ENCODE measurements around the gene PPM1L.
A peak's percentile ranks its signal among the peaks of the same experiment; 100 is the strongest.

PPM1L gene

DNA sequence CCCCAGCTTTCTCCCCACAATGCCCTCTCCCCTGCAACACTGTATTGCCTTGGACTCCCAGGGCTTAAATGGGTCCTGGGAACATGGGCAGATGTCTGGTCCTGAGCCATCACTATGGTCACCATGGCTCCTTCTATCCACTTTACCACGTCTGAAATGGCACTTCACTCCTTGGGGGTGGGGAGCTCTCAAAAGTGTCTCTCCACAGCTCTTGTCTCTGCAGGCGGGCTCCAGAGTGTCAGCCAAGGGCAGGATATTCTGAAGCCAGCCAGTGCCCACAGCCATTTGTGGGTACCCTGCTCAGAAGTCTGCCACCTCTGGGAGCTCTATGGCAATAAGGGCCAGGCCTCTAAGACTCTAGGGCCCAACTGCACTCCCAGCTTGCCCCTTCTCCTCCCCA is 163.9 kb downstream of the PPM1L start:
- no peaks in the 10 kb centered on the region for H3K27me3 ChIP-seq (ENCODE audit: insufficient read depth, low read length)
- H2AFZ ChIP-seq (ENCODE audit: low read length), result no peak overlapping the region
- no peaks in the 10 kb centered on the region for H3K9me3 ChIP-seq (ENCODE audit: low read length)
- H3K9me2 ChIP-seq (ENCODE audit: low read depth, low read length), result no peaks in the 10 kb centered on the region
- no peak overlapping the region for H3K9ac ChIP-seq (ENCODE audit: low read length)
- no peaks in the 10 kb centered on the region for H4K20me1 ChIP-seq (ENCODE audit: insufficient read depth, low read length)
- H3K36me3 ChIP-seq (ENCODE audit: insufficient read depth, low read length), result no peaks in the 10 kb centered on the region
- no peaks in the 10 kb centered on the region for H3K79me2 ChIP-seq (ENCODE audit: insufficient read depth, low read length)
- H3K4me2 ChIP-seq (ENCODE audit: low read length), result no peak overlapping the region
- no peak overlapping the region for H3K27ac ChIP-seq (ENCODE audit: low read depth, low read length, poor library complexity, severe bottlenecking)
- no peaks in the 10 kb centered on the region for H3F3A ChIP-seq (ENCODE audit: insufficient read depth, low read length)
- TF ChIP-seq CTCF (IDR thresholded peaks at IDR 0.05; ENCODE audit: low read length) (no peak), EZH2 (IDR thresholded peaks at IDR 0.05; ENCODE audit: borderline replicate concordance, low read length) (no peak)
- H3K4me1 ChIP-seq (ENCODE audit: insufficient read depth, low read length, severe bottlenecking), result no peaks in the 10 kb centered on the region
- no peak overlapping the region for H3K4me3 ChIP-seq (ENCODE audit: low read depth, low read length, poor library complexity, severe bottlenecking)

- no peak overlapping the region for H2AFZ ChIP-seq (ENCODE audit: low read length)
- H3K4me1 ChIP-seq (ENCODE audit: insufficient read depth, low read length, severe bottlenecking), result no peaks in the 10 kb centered on the region
- TF ChIP-seq EZH2 (IDR thresholded peaks at IDR 0.05; ENCODE audit: borderline replicate concordance, low read length) (no peak), CTCF (IDR thresholded peaks at IDR 0.05; ENCODE audit: low read length) (peak; percentile 97)
- no peaks in the 10 kb centered on the region for H3K27me3 ChIP-seq (ENCODE audit: insufficient read depth, low read length)
- no peak overlapping the region for H3K9ac ChIP-seq (ENCODE audit: low read length)
- no peaks in the 10 kb centered on the region for H3K9me3 ChIP-seq (ENCODE audit: low read length)
- no peaks in the 10 kb centered on the region for H3K79me2 ChIP-seq (ENCODE audit: insufficient read depth, low read length)
- H3K9me2 ChIP-seq (ENCODE audit: low read depth, low read length), result no peaks in the 10 kb centered on the region
- no peaks in the 10 kb centered on the region for H3F3A ChIP-seq (ENCODE audit: insufficient read depth, low read length)
- H3K36me3 ChIP-seq (ENCODE audit: insufficient read depth, low read length), result no peaks in the 10 kb centered on the region
- H4K20me1 ChIP-seq (ENCODE audit: insufficient read depth, low read length), result no peaks in the 10 kb centered on the region
- no peak overlapping the region for H3K27ac ChIP-seq (ENCODE audit: low read depth, low read length, poor library complexity, severe bottlenecking)
- no peak overlapping the region for H3K4me2 ChIP-seq (ENCODE audit: low read length)
- H3K4me3 ChIP-seq (ENCODE audit: low read depth, low read length, poor library complexity, severe bottlenecking), result no peak overlapping the region
Observed at GRCh38 chr3:160921020-160921635, 165.1 kb downstream of the PPM1L start.

GRCh38 chr3:160924776-160925175 is 168.7 kb downstream of the PPM1L start:
- Histone ChIP-seq H3K27ac (ENCODE audit: low read depth, low read length, poor library complexity, severe bottlenecking) (no peak overlapping the region), H3K9ac (ENCODE audit: low read length) (no peak overlapping the region), H3K9me3 (ENCODE audit: low read length) (no peaks in the 10 kb centered on the region), H3K4me3 (ENCODE audit: low read depth, low read length, poor library complexity, severe bottlenecking) (no peak overlapping the region), H2AFZ (ENCODE audit: low read length) (no peak overlapping the region), H3K9me2 (ENCODE audit: low read depth, low read length) (no peaks in the 10 kb centered on the region), H4K20me1 (ENCODE audit: insufficient read depth, low read length) (no peaks in the 10 kb centered on the region), H3K36me3 (ENCODE audit: insufficient read depth, low read length) (no peaks in the 10 kb centered on the region), H3F3A (ENCODE audit: insufficient read depth, low read length) (no peaks in the 10 kb centered on the region), H3K27me3 (ENCODE audit: insufficient read depth, low read length) (no peaks in the 10 kb centered on the region), H3K4me1 (ENCODE audit: insufficient read depth, low read length, severe bottlenecking) (no peaks in the 10 kb centered on the region), H3K79me2 (ENCODE audit: insufficient read depth, low read length) (no peaks in the 10 kb centered on the region), H3K4me2 (ENCODE audit: low read length) (no peak overlapping the region)
- TF ChIP-seq EZH2 (IDR thresholded peaks at IDR 0.05; ENCODE audit: borderline replicate concordance, low read length), result no peak
- no peak for TF ChIP-seq CTCF (IDR thresholded peaks at IDR 0.05; ENCODE audit: low read length)
